ENCODE results near the gene FCRLA. TPM values are rescaled to one million over a fixed set of nuclear protein-coding genes. Genes with fewer than 3 reads are reported as not detected.
"Not testable (repeated sequence)": the region's sequence is repeated elsewhere in the genome, so short reads cannot be mapped to it uniquely, and the experiment has no call there.

FCRLA gene
- total RNA-seq, 1 donor from 2014 or later: 0.35 TPM

DNA sequence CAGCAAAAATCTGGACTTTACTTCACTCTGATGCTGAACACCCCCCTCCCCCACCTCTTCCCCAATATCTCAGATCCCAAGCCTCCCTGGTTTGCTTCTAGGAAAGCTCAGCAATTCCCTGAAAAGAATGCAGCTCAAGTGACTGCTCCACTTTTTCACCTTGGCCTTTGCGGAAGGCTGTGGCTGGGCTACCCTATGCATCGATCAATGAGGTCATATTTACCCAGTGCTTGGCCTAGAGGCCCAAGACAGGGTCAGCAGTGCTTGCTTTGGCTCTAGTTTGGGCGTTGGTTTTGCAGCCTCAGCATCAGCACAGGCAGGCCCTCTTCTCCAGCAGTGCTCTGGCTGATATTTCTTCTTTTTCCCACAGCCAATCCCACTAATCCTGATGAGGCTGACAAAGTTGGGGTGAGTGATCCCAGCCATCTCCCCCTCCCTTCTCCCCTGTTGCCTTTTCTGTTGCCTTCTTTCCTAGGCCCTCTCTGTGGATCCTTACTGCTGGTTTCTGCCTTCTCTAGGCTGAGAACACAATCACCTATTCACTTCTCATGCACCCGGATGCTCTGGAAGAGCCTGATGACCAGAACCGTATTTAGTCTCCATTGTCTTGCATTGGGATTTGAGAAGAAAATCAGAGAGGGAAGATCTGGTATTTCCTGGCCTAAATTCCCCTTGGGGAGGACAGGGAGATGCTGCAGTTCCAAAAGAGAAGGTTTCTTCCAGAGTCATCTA, 29.9 kb upstream of the FCRLA start:
- TF ChIP-seq, protein P1, sequence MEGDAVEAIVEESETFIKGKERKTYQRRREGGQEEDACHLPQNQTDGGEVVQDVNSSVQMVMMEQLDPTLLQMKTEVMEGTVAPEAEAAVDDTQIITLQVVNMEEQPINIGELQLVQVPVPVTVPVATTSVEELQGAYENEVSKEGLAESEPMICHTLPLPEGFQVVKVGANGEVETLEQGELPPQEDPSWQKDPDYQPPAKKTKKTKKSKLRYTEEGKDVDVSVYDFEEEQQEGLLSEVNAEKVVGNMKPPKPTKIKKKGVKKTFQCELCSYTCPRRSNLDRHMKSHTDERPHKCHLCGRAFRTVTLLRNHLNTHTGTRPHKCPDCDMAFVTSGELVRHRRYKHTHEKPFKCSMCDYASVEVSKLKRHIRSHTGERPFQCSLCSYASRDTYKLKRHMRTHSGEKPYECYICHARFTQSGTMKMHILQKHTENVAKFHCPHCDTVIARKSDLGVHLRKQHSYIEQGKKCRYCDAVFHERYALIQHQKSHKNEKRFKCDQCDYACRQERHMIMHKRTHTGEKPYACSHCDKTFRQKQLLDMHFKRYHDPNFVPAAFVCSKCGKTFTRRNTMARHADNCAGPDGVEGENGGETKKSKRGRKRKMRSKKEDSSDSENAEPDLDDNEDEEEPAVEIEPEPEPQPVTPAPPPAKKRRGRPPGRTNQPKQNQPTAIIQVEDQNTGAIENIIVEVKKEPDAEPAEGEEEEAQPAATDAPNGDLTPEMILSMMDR (conservative IDR thresholded peaks at IDR 0.05; ENCODE audit: low read depth, low read length): no peak
- no peak overlapping the region for H3K4me3 ChIP-seq (ENCODE audit: low read depth, low read length)
- DNase-seq (ENCODE audit: low read depth): no peak

DNA sequence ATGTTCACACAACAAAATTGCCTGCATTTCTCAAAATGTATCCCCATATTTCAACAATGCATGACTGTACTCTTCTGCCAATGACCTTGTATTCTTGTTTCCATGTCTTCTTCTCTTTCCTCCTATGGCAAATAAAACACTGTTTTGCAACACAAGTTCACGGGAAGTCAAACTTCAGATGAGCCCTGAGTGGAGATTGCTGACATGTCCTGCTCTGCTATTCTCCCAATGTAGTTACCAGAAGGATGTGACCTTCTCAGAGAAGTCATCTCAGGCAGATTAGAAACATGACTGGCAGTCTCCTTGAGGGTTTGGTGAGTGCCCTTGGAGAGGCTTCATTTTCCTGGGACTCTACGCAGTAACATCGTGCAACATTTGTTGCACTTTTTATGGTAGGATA, 28.5 kb upstream of the FCRLA start:
- TF ChIP-seq, protein P1 (conservative IDR thresholded peaks at IDR 0.05; ENCODE audit: low read depth, low read length): no peak
- DNase-seq (ENCODE audit: low read depth): no peak
- H3K4me3 ChIP-seq (ENCODE audit: low read depth, low read length): no peak overlapping the region

DNA sequence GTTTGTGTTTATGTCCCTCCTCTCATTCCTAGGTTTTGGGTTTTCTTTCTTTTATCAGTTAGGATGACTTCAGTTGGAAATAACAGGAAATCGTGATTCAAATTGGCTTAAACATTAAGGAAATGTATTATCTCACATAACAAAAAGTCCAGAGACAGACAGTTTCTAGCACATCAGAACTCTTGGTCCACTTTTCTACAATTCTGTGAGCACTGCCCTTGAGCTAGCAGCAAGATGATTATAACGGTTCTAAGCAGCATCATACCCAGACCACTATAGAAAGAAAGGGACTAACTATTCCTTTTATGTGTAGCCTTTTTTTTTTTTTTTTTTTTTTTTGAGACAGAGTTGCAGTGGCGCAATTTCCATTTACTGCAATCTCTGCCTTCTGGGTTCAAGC, 25.1 kb upstream of the FCRLA start:
- DNase-seq (ENCODE audit: low read depth): no peak
- no peak overlapping the region for H3K4me3 ChIP-seq (ENCODE audit: low read depth, low read length)
- TF ChIP-seq, protein P1 (conservative IDR thresholded peaks at IDR 0.05; ENCODE audit: low read depth, low read length): no peak

DNA sequence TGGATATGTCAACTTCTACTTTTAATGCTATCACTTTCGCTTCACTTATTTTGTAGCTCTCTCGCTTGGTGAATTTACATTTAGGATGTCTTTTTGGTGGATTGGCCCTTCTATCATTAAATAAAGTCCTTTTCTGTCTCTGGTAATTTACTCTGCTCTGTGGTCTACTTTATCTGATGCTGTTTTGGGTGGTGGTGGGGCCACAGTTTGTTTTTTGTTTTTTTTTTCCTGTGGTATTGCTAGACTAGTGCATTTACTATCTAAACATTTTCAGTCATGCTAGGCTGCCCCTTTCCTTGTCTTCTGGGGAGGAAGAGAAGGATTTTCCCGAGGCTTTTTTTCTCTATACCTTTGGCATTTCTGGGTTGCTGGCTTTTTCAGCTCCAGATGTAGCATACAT, 18.1 kb upstream of the FCRLA start:
- no peak overlapping the region for H3K4me3 ChIP-seq (ENCODE audit: low read depth, low read length)
- no peak for DNase-seq (ENCODE audit: low read depth)
- TF ChIP-seq, protein P1 (conservative IDR thresholded peaks at IDR 0.05; ENCODE audit: low read depth, low read length): no peak

DNA sequence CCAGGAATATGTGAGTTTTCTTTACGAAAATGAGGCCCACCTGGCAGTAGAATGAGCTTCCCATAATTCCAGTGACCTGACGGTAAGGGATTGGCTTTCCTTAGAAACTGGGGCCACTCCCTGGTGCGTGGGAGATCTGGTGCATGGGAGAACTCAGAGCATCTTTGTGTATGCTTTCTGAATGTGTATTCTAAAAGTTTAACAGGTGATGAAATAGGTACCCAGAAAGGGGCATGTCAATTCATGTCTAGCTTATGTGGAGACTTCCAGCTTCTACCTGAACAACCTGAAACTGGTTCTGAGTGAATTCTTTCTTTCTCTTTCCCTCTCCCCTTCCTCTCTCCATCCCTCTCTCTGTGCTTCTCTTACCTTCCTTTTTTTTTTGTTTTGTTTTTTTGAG, 15.2 kb upstream of the FCRLA start:
- DNase-seq (ENCODE audit: low read depth): no peak
- H3K4me3 ChIP-seq (ENCODE audit: low read depth, low read length): no peak overlapping the region

DNA sequence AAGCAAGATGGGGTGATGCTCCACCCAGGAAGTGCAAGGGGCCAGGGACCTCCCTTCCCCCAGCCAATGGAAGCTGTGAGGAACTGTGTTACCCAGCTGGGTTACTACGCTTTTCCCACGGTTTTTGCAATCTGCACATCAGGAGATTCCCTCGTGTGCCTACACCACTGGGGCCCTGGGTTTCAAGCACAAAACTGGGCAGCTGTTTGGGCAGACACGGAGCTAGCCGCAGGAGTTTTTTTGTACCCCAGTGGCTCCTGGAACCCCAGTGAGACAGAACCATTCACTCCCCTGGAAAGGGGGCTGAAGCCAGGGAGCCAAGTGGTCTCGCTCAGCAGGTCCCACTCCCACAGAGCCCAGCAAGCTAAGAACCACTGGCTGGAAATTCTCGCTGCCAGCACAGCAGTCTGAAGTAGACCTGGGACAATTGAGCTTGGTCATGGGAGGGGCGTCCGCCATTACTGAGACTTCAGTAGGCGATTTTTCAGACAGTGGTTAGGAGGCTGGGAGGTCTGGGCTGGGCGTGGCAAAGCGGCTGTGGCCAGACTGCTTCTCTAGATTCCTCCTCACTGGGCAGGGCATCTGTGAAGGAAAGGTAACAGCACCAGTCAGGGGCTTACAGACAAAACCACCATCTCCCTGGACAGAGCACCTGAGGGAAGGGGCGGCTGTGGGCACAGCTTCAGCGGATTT, 13.9 kb upstream of the FCRLA start:
- H3K4me3 ChIP-seq (ENCODE audit: low read depth, low read length); DNase-seq (ENCODE audit: low read depth): not testable (repeated sequence)

More for the DNA sequence above, 15.2 kb upstream of the FCRLA start:
- TF ChIP-seq, protein P1 (conservative IDR thresholded peaks at IDR 0.05; ENCODE audit: low read depth, low read length): no peak

DNA sequence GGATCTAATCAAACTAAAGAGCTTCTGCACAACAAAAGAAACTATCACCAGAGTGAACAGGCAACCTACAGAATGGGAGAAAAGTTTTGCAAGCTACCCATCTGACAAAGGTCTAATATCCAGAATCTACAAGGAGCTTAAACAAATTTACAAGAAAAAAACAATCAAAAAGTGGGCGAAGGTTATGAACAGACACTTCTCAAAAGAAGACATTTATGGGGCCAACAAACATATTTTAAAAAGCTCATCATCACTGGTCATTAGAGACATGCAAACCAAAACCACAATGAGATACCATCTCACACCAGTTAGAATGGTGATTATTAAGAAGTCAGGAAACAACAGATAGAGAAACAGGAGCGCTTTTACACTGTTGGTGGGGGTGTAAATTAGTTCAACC, 8.7 kb upstream of the FCRLA start:
- not testable (repeated sequence) for DNase-seq (ENCODE audit: low read depth); H3K4me3 ChIP-seq (ENCODE audit: low read depth, low read length)

DNA sequence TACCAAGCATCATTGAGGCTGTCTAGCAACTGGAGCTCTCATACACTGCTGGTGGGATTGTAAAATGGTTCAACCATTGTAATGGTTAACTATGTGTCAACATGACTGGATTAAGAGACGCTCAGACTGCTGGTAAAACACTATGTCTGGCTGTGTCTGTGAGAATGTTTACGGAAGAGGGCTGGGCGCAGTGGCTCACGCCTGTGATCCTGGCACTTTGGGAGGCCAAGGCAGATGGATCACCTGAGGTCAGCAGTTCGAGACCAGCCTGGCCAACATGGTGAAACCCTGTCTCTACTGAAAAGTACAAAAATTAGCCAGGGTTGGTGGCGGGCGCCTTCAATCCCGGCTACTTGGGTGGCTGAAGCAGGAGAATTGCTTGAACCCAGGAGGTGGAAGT, 4.8 kb upstream of the FCRLA start:
- H3K4me3 ChIP-seq (ENCODE audit: low read depth, low read length): no peak overlapping the region
- TF ChIP-seq, protein P1 (conservative IDR thresholded peaks at IDR 0.05; ENCODE audit: low read depth, low read length): no peak
- DNase-seq (ENCODE audit: low read depth): peak; percentile 61

Measured in epithelial cell of proximal tubule (primary cell).